ENCODE data around the gene STAMBPL1. TPM values are rescaled to one million over a fixed set of nuclear protein-coding genes. Genes with fewer than 3 reads are reported as not detected.

The STAMBPL1 gene
- total and polyA plus RNA-seq, 8 donors: 1.2 to 3.5 (median 2.3) TPM

DNA sequence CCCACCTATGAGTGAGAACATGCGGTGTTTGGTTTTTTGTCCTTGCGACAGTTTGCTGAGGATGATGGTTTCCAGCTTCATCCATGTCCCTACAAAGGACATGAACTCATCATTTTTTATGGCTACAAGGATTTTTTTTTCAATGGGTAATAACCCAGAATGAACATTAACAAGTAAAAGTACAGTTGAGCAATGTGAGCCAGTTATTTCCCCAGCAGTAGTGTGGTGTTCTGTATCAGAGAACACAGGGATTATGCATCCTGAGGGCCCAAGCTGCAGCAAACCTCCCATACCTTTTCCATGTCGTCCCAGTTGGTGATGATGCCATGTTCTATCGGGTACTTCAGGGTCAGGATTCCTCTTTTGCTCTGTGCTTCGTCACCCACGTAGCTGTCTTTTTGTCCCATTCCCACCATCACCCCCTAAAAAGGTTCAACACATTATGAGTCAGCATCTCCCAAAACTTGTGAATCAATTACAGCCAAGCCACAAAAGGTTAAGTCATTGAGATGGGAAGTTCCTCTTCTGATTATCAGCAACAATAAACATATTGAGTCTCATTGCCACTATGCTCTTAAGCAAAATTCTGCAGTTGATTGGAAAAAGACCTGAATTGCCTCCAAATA is 67.0 kb downstream of the STAMBPL1 start:
- H3K4me3 ChIP-seq: no peak overlapping the region

GRCh38 chr10:88949051-88949450 is 69.0 kb downstream of the STAMBPL1 start:
- intact Hi-C loops (cut with DNase I): no loop called here
- ATAC-seq (no peak), DNase-seq (no peak), FAIRE-seq (no peak)
- H3K27me3 ChIP-seq: no peaks in the 10 kb centered on the region
- 74 to 78% methylated on average over 2 of the region's 2 CpGs for WGBS, 2 donors
- H3K4me1 ChIP-seq: no peaks in the 10 kb centered on the region
- H3K9me3 ChIP-seq: no peaks in the 10 kb centered on the region
- H3K4me3 ChIP-seq: no peak overlapping the region
- no peak overlapping the region for H3K27ac ChIP-seq
- no peak for TF ChIP-seq CTCF (IDR thresholded peaks at IDR 0.05)
- H3K36me3 ChIP-seq: no peaks in the 10 kb centered on the region

More for the DNA sequence above, 67.0 kb downstream of the STAMBPL1 start:
- Histone ChIP-seq H3K36me3 (no peaks in the 10 kb centered on the region), H3K4me1 (no peaks in the 10 kb centered on the region), H3K9me3 (no peaks in the 10 kb centered on the region), H3K27me3 (no peaks in the 10 kb centered on the region), H3K27ac (no peak overlapping the region)
- intact Hi-C loops (cut with DNase I): no loop called here
- ATAC-seq (no peak), FAIRE-seq (no peak), DNase-seq (no peak)
- WGBS, 2 donors: 75 to 86% methylated on average over 5 of the region's 6 CpGs
- no peak for TF ChIP-seq CTCF (IDR thresholded peaks at IDR 0.05)

DNA sequence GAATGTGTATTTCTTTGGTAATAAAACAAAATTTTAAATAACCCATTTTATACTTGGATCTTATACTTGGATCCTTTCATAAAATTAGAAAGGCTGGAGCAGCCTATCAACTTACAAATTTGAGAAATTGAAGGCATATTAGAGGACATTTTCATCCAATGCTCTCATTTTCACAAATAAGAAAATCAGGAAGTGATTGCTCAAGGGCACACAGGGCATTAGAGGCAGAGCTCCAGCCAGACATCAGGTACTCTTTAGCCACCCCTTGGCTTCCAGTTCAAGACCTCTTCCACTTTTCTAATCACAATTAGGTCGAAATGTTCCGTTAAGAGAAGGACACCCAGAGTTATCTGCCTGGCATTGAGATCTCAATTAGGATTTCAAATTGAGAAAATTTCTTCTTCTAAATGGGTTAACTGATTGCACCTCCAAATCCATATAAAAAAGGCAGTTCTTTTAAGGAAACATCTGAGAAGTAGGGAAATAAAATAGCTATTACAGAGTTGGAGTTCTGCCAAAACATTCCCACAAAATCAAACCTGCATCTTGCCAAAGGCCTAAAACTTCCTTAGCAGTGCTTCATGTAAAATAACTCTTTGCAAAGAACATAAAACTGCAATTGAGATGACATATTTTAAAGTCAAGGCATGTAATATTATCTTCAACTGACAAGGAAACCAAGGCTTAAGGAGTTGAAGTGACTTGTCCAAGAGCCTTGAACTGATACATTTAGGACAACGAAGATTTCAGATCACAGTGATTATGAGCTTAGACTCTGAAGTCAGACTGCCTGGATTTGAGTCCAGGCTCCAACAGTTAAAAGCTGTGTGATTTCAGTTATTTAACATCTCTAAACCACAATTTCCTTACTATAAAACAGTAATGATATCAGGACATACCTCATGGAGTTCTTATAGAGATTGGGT is 70.1 kb downstream of the STAMBPL1 start:
- Histone ChIP-seq H3K27ac (no peak overlapping the region), H3K4me3 (no peak overlapping the region), H3K4me1 (no peaks in the 10 kb centered on the region), H3K9me3 (no peaks in the 10 kb centered on the region), H3K36me3 (no peaks in the 10 kb centered on the region), H3K27me3 (no peaks in the 10 kb centered on the region)
- intact Hi-C loops (cut with DNase I): no loop called here
- ATAC-seq: no peak
- 76 to 87% methylated on average over 3 of the region's 3 CpGs for WGBS, 2 donors
- no peak for TF ChIP-seq CTCF (IDR thresholded peaks at IDR 0.05)
- DNase-seq: no peak
- no peak for FAIRE-seq

- ATAC-seq (peak in 3 of 4 donors; percentile 25 to 47 (median 30)), DNase-seq (no peak), FAIRE-seq (peak; percentile 71)
- Histone ChIP-seq H3K27me3 (no peaks in the 10 kb centered on the region), H3K36me3 (no peaks in the 10 kb centered on the region), H3K27ac (no peak within 1 kb of the TSS), H3K9me3 (no peaks in the 10 kb centered on the region), H3K4me1 (no peaks in the 10 kb centered on the region), H3K4me3 (no peak within 1 kb of the TSS)
- WGBS, 2 donors: 81 to 83% methylated on average over 8 of the region's 8 CpGs
- intact Hi-C loops (cut with DNase I): no loop called here
- TF ChIP-seq CTCF (IDR thresholded peaks at IDR 0.05): no peak
Observed at GRCh38 chr10:88952647-88953111, 72.6 kb downstream of the STAMBPL1 start, which contains the start of gene ACTA2. ACTA2 (minus strand) TSS chr10:88952773; CDS start chr10:88948930, 3,843 bp downstream.

All from pancreas (tissue), 10 donors.